BLaER1 treated with 17β-estradiol and CSF1 and Interleukin-3, amounts not matched to agents 10 nM and 100 nM (cell line): ENCODE measurements around the gene GAS2L1.

Source experiments
- H3K27ac ChIP-seq, 11 experiments: shearing (Covaris generic); formaldehyde crosslinking; 2 replicates each; pipeline ENCODE4 v1.8.1; 2022
- H3K27me3 ChIP-seq, 11 experiments: shearing (Covaris generic); formaldehyde crosslinking; 2 replicates each; pipeline ENCODE4 v1.8.1; 2022
- H3K36me3 ChIP-seq, 11 experiments: shearing (Covaris generic); formaldehyde crosslinking; 2 replicates each; pipeline ENCODE4 v1.8.1; 2022
- H3K4me1 ChIP-seq, 10 experiments: shearing (Covaris generic); formaldehyde crosslinking; 2 replicates each; pipeline ENCODE4 v1.8.1; 2022
- H3K4me2 ChIP-seq, 11 experiments: shearing (Covaris generic); formaldehyde crosslinking; 2 replicates each; pipeline ENCODE4 v1.8.1; 2022
- H3K4me3 ChIP-seq, 10 experiments: shearing (Covaris generic); formaldehyde crosslinking; 2 replicates each; pipeline ENCODE4 v1.8.1; 2022
- H3K9ac ChIP-seq, 11 experiments: shearing (Covaris generic); formaldehyde crosslinking; 2 replicates each; pipeline ENCODE4 v1.8.1; 2022
- H3K9me3 ChIP-seq, 11 experiments: shearing (Covaris generic); formaldehyde crosslinking; replicated peaks in 1 of 11; 2 replicates each; pipeline ENCODE4 v1.8.1; 2022
- H4K20me1 ChIP-seq, 11 experiments: shearing (Covaris generic); formaldehyde crosslinking; 2 replicates each; pipeline ENCODE4 v1.8.1; 2022
- Cebpa-rat ChIP-seq, 11 experiments: shearing (Covaris generic); IDR thresholded peaks; 2 replicates each; pipeline ENCODE4 v1.8.1; 2022

GAS2L1 gene

GRCh38 chr22:29323641-29324040 is 17.2 kb downstream of the GAS2L1 start:
- Histone ChIP-seq H3K4me1 (peaks cover 0 to 38% (median 24%) of the 10 kb centered on the region in 10 experiments; a peak in 16 of 20 replicates), H3K27ac (no peak overlapping the region), H3K9ac (no peak overlapping the region), H3K9me3 (no peaks in the 10 kb centered on the region), H3K27me3 (no peaks in the 10 kb centered on the region), H3K4me3 (no peak overlapping the region), H3K4me2 (no peak overlapping the region), H3K36me3 (peaks cover 10 to 31% (median 25%) of the 10 kb centered on the region in 11 experiments; a peak in 20 of 22 replicates), H4K20me1 (peaks cover 0 to 39% (median 9%) of the 10 kb centered on the region in 11 experiments; a peak in 16 of 22 replicates)
- no peak for TF ChIP-seq Cebpa-rat (IDR thresholded peaks at IDR 0.05)

GRCh38 chr22:29325356-29325755 is 18.9 kb downstream of the GAS2L1 start:
- Histone ChIP-seq H4K20me1 (peaks cover 8 to 52% (median 22%) of the 10 kb centered on the region in 11 experiments; a peak in 18 of 22 replicates), H3K4me2 (no peak overlapping the region), H3K36me3 (peaks cover 13 to 48% (median 33%) of the 10 kb centered on the region in 11 experiments; a peak in 20 of 22 replicates), H3K9ac (no peak overlapping the region), H3K27ac (no peak overlapping the region), H3K4me1 (peaks cover 17 to 52% (median 41%) of the 10 kb centered on the region in 10 experiments; a peak in 19 of 20 replicates), H3K9me3 (no peaks in the 10 kb centered on the region), H3K4me3 (no peak overlapping the region), H3K27me3 (no peaks in the 10 kb centered on the region)
- no peak for TF ChIP-seq Cebpa-rat (IDR thresholded peaks at IDR 0.05)

DNA sequence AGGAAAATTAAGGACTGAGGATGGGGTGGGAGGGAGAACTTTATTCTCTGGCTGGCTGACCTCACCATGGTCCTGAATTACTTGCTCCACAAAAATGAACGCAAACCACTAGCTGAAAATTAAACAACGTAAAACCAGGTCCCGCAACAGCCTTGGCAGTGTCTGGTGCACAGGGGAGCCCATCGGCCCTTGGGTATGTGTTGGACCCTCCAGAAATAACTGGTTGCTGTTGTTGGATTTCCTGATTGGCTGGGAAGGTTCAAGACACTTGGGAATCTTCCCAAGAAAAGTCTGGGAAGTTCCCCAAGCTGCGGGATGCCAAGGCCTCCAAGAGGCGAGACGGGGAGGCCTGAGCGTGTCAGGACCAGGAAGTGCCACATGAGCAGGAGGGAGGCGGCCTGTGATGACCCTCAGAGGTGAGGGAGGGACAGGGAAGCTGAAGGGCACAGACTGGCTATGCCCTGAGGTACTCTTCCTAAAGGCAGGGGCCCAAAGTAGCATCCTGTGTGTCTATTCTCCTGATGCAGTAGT is 19.4 kb downstream of the GAS2L1 start:
- peaks cover 8 to 57% (median 22%) of the 10 kb centered on the region in 11 experiments; a peak in 18 of 22 replicates for H4K20me1 ChIP-seq
- no peak overlapping the region for H3K9ac ChIP-seq
- no peaks in the 10 kb centered on the region for H3K27me3 ChIP-seq
- H3K9me3 ChIP-seq: no peaks in the 10 kb centered on the region
- H3K36me3 ChIP-seq: peaks cover 14 to 53% (median 38%) of the 10 kb centered on the region in 11 experiments; a peak in 20 of 22 replicates
- no peak overlapping the region for H3K4me3 ChIP-seq
- no peak for TF ChIP-seq Cebpa-rat (IDR thresholded peaks at IDR 0.05)
- H3K4me2 ChIP-seq: no peak overlapping the region
- peaks cover 22 to 52% (median 42%) of the 10 kb centered on the region in 10 experiments; a peak in 19 of 20 replicates for H3K4me1 ChIP-seq
- no peak overlapping the region for H3K27ac ChIP-seq

DNA sequence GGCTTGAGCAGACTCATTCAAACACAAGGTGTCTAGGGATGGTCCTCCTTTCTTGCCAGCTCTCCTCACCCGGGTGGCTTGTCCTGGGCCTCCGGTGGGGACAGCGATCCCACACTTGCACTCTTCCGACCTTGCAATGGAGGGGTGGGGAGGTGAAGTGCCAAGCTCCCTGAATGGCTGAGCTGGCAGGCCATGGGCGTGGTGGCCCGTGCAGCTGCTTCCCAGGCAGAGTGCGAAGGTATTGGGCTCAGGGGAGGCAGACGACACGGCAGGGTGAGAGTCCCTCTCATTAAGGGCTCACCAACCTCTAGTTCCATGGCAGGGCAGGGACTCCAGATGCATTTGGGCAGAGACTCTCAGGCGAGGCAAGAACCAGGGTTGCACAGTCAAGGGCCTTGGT is 20.0 kb downstream of the GAS2L1 start:
- peak overlapping the region in 4 of 11 experiments; percentile 89 to 98 (median 93); a peak in 4 of 22 replicates for H3K4me2 ChIP-seq
- peaks cover 8 to 63% (median 22%) of the 10 kb centered on the region in 11 experiments; a peak in 18 of 22 replicates for H4K20me1 ChIP-seq
- H3K9ac ChIP-seq: no peak overlapping the region
- no peak for TF ChIP-seq Cebpa-rat (IDR thresholded peaks at IDR 0.05)
- peak overlapping the region in 1 of 11 experiments; percentile 78; a peak in 2 of 22 replicates for H3K27ac ChIP-seq
- peaks cover 19 to 59% (median 44%) of the 10 kb centered on the region in 11 experiments; a peak in 21 of 22 replicates for H3K36me3 ChIP-seq
- H3K27me3 ChIP-seq: no peaks in the 10 kb centered on the region
- peaks cover 28 to 54% (median 47%) of the 10 kb centered on the region in 10 experiments; a peak in 19 of 20 replicates for H3K4me1 ChIP-seq
- no peaks in the 10 kb centered on the region for H3K9me3 ChIP-seq
- H3K4me3 ChIP-seq: no peak overlapping the region

DNA sequence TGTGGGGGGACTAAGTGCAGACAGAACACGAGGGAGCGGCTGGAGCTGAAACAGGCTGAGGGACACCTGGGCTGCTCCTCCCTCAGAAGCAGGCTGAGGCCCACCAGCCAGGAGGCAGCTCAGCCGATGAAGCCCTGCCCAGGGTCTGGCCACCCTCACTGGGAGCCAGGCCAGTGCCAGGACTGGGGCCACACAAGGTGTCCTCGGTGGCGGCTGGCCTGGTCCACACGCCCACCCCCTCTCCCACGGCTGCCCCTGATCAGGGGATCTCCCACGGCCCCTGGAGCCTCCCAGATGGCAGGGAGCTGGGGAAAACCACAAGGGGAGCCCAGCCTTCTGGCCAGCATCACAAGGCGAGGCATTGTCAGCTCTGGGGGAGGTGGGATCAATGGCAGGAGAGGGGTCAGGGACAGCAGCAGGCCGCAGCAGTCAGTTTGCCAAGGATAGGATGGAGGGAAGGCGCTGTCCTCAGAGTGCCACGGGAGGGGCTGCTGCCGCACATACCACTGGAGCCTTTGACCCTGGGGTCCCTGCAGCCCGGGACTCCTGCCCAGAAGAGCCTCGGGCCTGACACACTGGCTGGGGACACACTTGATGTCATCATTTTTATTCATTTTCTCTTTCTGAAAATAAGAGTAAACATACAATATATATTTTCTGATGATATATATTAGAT is 20.8 kb downstream of the GAS2L1 start:
- peaks cover 19 to 66% (median 46%) of the 10 kb centered on the region in 11 experiments; a peak in 21 of 22 replicates for H3K36me3 ChIP-seq

GRCh38 chr22:29328055-29328454 is 21.6 kb downstream of the GAS2L1 start:
- Histone ChIP-seq H3K9me3 (no peaks in the 10 kb centered on the region), H3K27ac (peak overlapping the region in 5 of 11 experiments; percentile 3 to 79 (median 78); a peak in 9 of 22 replicates), H3K9ac (peak overlapping the region in 5 of 11 experiments; percentile 26 to 74 (median 56); a peak in 8 of 22 replicates), H3K36me3 (peaks cover 19 to 75% (median 46%) of the 10 kb centered on the region in 11 experiments; a peak in 21 of 22 replicates), H4K20me1 (peaks cover 8 to 79% (median 22%) of the 10 kb centered on the region in 11 experiments; a peak in 18 of 22 replicates), H3K4me1 (peaks cover 44 to 70% (median 63%) of the 10 kb centered on the region in 10 experiments), H3K27me3 (no peaks in the 10 kb centered on the region), H3K4me2 (peak overlapping the region in 9 of 11 experiments; percentile 80 to 98 (median 89); a peak in 18 of 22 replicates), H3K4me3 (peak overlapping the region in 2 of 10 experiments; percentile 20 to 22; a peak in 2 of 20 replicates)
- no peak for TF ChIP-seq Cebpa-rat (IDR thresholded peaks at IDR 0.05)

More for the DNA sequence above, 20.8 kb downstream of the GAS2L1 start:
- no peaks in the 10 kb centered on the region for H3K27me3 ChIP-seq
- H3K9ac ChIP-seq: peak overlapping the region in 4 of 11 experiments; percentile 45 to 74 (median 64); a peak in 5 of 22 replicates
- H3K4me1 ChIP-seq: peaks cover 36 to 62% (median 55%) of the 10 kb centered on the region in 10 experiments
- peaks cover 8 to 71% (median 22%) of the 10 kb centered on the region in 11 experiments; a peak in 18 of 22 replicates for H4K20me1 ChIP-seq
- peak overlapping the region in 3 of 11 experiments; percentile 18 to 78 (median 66); a peak in 3 of 22 replicates for H3K27ac ChIP-seq
- TF ChIP-seq Cebpa-rat (IDR thresholded peaks at IDR 0.05): no peak
- peak overlapping the region in 6 of 11 experiments; percentile 3 to 98 (median 93); a peak in 11 of 22 replicates for H3K4me2 ChIP-seq
- H3K9me3 ChIP-seq: no peaks in the 10 kb centered on the region
- H3K4me3 ChIP-seq: no peak overlapping the region

DNA sequence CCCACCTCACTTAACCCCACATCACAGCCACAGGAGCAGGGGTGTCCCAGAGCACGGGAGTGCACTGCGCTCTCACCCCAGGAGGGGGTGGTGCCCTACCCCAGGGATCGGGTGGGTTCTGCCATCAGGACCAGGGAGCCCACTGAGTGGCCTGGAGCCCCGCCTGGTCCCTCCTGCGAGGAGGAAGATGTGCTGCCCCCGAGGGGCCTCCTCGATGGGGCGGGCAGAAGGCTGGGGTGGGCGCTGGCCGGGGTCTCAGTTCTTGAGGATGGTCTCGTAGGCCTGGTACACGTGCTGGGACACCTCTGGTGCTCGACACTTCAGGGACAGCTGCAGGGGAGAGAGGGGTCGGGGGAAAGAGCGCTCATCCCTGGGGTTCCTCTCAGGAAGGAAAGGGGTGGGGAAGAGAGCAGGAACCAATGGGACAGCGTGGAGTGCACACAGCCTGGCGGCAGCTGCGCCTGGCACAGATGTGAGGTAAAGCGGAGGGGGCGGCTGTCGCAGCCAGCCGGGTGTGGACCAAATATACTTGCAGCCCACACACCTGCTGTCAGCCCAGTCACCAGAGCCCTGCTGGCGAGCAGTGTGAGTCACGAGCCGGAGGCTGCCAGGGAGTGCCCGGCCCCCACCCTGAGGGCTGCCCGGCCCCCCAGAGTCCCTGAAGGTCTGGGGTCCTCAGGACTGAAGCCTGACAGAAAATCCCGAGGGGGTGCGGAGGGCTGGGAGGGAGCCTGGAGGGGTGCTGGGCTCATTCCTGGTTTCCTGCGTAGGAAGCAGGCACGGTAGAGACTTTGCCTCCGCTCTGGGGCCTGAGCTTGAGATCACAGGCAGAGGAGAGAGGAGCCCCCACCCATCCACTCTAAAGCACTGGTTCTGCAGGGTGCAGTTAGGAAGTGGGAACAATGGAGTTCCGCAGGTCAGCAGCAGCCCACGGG is 22.4 kb downstream of the GAS2L1 start:
- Histone ChIP-seq H3K4me3 (peak overlapping the region in 3 of 10 experiments; percentile 16 to 33 (median 20); a peak in 3 of 20 replicates), H3K4me2 (peak overlapping the region; percentile 59 to 98 (median 87)), H3K27me3 (no peaks in the 10 kb centered on the region), H3K9ac (peak overlapping the region in 8 of 11 experiments; percentile 22 to 74 (median 44); a peak in 11 of 22 replicates), H3K27ac (peak overlapping the region in 5 of 11 experiments; percentile 3 to 79 (median 78); a peak in 9 of 22 replicates), H3K4me1 (peaks cover 48 to 78% (median 71%) of the 10 kb centered on the region in 10 experiments), H3K36me3 (peaks cover 19 to 82% (median 48%) of the 10 kb centered on the region in 11 experiments; a peak in 21 of 22 replicates), H4K20me1 (peaks cover 8 to 87% (median 22%) of the 10 kb centered on the region in 11 experiments; a peak in 18 of 22 replicates), H3K9me3 (no peaks in the 10 kb centered on the region)
- no peak for TF ChIP-seq Cebpa-rat (IDR thresholded peaks at IDR 0.05)
